ENCODE results near the gene GALM. TPM values are rescaled to one million over a fixed set of nuclear protein-coding genes. Genes with fewer than 3 reads are reported as not detected.

The GALM gene
- total and polyA plus RNA-seq, 2 donors: 12.7 to 16.8 TPM

DNA sequence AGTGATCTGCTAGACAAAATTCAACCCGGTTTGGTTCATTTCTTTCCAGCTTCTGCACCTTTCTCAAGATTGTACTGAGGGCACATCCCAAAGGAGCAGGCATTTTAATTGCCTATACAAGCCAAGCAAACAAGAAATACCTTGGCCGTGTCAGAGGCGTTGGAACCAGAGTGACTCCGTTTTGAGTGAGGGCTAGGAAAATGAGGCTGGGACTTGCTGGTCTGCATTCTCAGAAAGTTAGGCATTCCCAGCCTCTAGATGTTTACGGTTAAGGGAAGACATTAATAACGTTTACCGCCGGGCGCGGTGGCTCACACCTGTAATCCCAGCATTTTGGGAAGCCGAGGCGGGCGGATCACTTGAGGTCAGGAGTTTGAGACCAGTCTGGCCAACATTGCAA is 110.6 kb downstream of the GALM start:
- Histone ChIP-seq H3K27ac (ENCODE audit: low read depth) (no peak overlapping the region), H3K36me3 (ENCODE audit: insufficient read depth) (peaks cover 3% of the 10 kb centered on the region), H3K4me3 (ENCODE audit: low read depth, low read length) (no peak overlapping the region), H3K4me1 (ENCODE audit: insufficient read depth) (no peaks in the 10 kb centered on the region)
- DNase-seq (ENCODE audit: extremely low spot score): no peak
- WGBS: 68% methylated on average over 13 of the region's 13 CpGs

DNA sequence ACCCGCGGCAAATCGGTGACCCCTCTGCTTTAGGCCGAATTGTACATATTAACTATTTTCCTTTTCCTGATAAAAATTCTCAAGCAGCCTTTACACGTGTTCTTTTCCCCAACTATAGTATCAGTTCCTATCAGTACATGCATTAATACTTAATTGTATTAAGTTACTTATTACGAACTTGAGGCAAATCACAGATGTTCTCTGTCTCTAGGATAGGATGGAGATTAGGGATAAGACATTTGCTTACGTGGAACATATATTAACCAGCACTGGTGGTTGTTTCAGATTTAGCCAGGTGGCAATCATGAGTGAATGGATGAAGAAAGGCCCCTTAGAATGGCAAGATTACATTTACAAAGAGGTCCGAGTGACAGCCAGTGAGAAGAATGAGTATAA is 112.8 kb downstream of the GALM start:
- Histone ChIP-seq H3K27ac (ENCODE audit: low read depth) (no peak overlapping the region), H3K4me3 (ENCODE audit: low read depth, low read length) (peak overlapping the region; percentile 71), H3K4me1 (ENCODE audit: insufficient read depth) (no peaks in the 10 kb centered on the region), H3K36me3 (ENCODE audit: insufficient read depth) (peaks cover 3% of the 10 kb centered on the region)
- no peak for DNase-seq (ENCODE audit: extremely low spot score)
- 6% methylated on average over 8 of the region's 8 CpGs for WGBS

DNA sequence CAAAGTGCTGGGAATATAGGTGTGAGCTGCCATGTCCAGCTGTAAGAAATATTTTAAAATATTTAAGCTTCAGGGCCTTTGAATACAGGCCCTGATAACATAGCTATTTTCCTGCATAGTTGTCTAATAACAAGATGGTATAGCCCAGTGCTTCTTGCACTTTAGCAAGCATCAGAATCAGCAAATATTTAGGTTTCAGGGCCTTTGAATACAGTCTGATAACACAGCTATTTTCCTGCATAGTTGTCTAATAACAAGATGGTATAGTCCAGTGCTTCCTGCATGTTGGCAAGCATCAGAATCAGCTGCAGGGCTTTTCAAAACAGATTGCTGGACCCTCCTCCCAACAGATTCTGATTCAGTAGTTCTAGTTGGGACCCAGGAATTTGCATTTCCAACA is 117.7 kb downstream of the GALM start:
- DNase-seq (ENCODE audit: extremely low spot score): no peak
- Histone ChIP-seq H3K27ac (ENCODE audit: low read depth) (no peak overlapping the region), H3K4me1 (ENCODE audit: insufficient read depth) (no peaks in the 10 kb centered on the region), H3K4me3 (ENCODE audit: low read depth, low read length) (no peak overlapping the region), H3K36me3 (ENCODE audit: insufficient read depth) (peaks cover 3% of the 10 kb centered on the region)

Other genes starting within 250 kb of the GALM start
- gene HNRNPLL, start 63.2 kb upstream of the GALM start, total RNA-seq: 106 TPM
- gene HNRNPLL, start 63.2 kb upstream of the GALM start, polyA plus RNA-seq: 28.4 TPM
- gene SRSF7, start 85.2 kb downstream of the GALM start, total RNA-seq: 115 TPM
- 132 TPM for gene SRSF7, start 85.2 kb downstream of the GALM start, polyA plus RNA-seq
- 12.2 TPM for gene GEMIN6, start 112.1 kb downstream of the GALM start, total RNA-seq
- 7.7 TPM for gene GEMIN6, start 112.1 kb downstream of the GALM start, polyA plus RNA-seq
- 30.3 TPM for gene DHX57, start 209.8 kb downstream of the GALM start, total RNA-seq
- 9.2 TPM for gene DHX57, start 209.8 kb downstream of the GALM start, polyA plus RNA-seq
- 15.3 TPM for gene MORN2, start 209.9 kb downstream of the GALM start, total RNA-seq
- 20.2 TPM for gene MORN2, start 209.9 kb downstream of the GALM start, polyA plus RNA-seq
- gene ARHGEF33, start 223.8 kb downstream of the GALM start, total RNA-seq: 2.1 TPM
- gene ARHGEF33, start 223.8 kb downstream of the GALM start, polyA plus RNA-seq: 0.99 TPM